NCI-H1105 treated with DMSO at 0.1 percent for 48 hours (cell line): Measurements from ENCODE around the gene C16orf86.
"Not testable (repeated sequence)": the region's sequence is repeated elsewhere in the genome, so short reads cannot be mapped to it uniquely, and the experiment has no call there.

Experiments used
- DNase-seq: peaks from one replicate; lab custom pipeline; 2025; lab: John Stamatoyannopoulos, UW

The C16orf86 gene

DNA sequence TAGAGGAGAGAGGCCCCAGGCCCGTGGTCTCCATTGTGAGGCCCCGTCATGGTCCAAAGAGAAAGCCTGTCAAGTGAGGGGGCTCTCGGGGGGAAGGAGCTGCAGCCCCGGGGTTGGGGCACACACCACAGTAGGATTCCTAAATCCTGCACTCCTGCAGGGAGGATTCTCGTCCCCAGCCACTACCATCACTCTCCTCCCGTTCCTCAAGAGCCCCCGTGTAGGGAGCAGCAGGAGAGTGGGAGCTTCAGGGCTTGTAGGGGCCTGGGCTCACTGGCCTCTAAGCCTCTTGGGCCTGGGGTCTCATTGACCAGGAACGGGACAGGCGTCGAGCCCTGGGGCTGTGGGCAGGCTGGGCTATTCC is 821 bp downstream of the C16orf86 start:
- no peak for DNase-seq

GRCh38 chr16:67667817-67668494 is 1.3 kb downstream of the C16orf86 start:
- peak; percentile 62 for DNase-seq

GRCh38 chr16:67668495-67669157 is 2.0 kb downstream of the C16orf86 start:
- no peak for DNase-seq

- no peak for DNase-seq
Measured at GRCh38 chr16:67669499-67670101, 3.0 kb downstream of the C16orf86 start.

DNA sequence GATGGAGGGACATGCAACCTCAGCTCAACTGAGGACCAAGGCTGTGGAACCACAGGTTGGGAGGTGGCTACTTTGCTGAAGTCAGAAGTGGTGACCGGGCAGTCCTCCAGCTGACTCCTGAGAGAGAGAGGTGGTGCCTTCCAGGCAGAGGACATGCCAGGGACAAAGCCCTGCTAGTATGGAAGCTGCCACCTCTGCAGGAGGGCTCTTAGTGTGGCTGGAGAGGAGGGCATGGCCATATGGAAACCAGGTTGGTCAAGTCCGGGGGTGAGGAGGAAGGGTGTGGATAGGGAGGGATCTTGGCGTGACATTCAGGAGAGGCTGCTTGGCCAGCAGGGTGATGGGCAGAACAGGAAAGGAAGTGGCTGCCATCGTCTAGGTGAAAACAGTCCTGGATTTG is 5.7 kb downstream of the C16orf86 start:
- no peak for DNase-seq

DNA sequence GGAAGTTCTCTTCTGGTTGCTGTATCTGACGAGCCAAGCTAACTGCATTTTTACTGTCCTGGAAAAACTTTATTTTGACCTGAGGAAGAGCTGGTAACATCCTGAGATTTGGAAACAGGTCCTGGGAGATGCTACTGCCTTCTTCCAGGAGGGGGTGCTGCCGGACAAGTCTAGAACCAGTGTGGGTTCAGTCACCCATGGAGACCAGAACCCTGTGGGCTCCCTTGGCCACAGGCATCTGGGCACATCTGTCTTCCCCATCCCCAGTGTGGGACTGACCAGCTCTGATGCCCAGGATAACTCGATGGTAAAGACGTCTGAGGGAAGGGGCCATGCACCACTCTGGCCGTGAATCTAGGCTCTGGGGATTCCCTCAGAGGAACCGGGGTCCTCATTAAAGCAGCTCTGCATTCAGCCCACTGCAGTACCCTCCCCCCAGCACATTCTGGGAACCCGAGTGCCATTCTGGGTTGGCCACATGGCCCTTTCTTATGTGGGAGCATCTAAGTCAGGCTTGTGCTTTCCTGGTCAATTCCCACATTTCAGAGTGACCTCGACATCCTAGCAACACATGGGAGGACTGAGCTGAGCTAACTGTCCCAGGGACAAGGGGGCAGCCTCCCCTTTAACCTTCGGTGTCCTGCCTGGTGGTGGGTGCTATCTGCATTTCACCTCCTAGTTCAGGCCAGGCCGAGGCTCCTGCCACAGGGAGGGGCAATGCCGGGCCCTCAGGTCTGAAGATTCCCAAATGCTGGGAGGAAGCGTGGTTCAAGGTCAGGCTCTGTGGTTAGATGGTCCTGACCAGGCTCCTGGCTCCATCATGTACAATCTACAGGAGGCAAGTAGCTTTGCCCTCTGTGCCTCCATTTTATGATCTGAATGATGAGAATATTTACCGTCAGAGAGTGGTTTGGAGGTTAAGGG is 6.4 kb downstream of the C16orf86 start:
- DNase-seq, result no peak

GRCh38 chr16:67673712-67674580 is 7.3 kb downstream of the C16orf86 start:
- peak; percentile 28 for DNase-seq

GRCh38 chr16:67674851-67675578 is 8.4 kb downstream of the C16orf86 start:
- no peak for DNase-seq

- no peak for DNase-seq
Measured at GRCh38 chr16:67675579-67675935, 8.9 kb downstream of the C16orf86 start.

GRCh38 chr16:67675999-67676398 is 9.4 kb downstream of the C16orf86 start:
- no peak for DNase-seq

DNA sequence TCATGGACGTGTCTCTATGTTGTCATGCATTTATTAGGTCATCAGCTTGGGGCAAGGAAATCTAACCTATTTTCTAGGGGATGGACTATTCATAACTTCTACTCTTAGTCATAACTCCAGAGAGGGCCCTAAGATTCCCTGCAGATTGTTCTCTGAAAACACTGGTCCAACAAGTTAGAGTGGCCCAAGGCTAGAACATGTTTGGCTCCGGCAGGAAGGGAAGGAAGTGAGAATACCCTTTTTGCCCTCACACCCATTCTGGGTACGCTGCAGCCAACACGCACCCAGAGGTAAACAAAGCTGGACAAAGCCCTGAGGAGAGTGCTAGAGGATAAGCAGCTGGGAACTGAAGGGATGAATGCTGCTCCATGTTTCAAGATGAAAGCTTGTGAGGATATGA is 9.9 kb downstream of the C16orf86 start:
- no peak for DNase-seq

GRCh38 chr16:67676939-67677338 is 10.3 kb downstream of the C16orf86 start:
- DNase-seq, result no peak

GRCh38 chr16:67677712-67678111 is 11.1 kb downstream of the C16orf86 start:
- no peak for DNase-seq

GRCh38 chr16:67678354-67679023 is 11.9 kb downstream of the C16orf86 start:
- no peak for DNase-seq

DNA sequence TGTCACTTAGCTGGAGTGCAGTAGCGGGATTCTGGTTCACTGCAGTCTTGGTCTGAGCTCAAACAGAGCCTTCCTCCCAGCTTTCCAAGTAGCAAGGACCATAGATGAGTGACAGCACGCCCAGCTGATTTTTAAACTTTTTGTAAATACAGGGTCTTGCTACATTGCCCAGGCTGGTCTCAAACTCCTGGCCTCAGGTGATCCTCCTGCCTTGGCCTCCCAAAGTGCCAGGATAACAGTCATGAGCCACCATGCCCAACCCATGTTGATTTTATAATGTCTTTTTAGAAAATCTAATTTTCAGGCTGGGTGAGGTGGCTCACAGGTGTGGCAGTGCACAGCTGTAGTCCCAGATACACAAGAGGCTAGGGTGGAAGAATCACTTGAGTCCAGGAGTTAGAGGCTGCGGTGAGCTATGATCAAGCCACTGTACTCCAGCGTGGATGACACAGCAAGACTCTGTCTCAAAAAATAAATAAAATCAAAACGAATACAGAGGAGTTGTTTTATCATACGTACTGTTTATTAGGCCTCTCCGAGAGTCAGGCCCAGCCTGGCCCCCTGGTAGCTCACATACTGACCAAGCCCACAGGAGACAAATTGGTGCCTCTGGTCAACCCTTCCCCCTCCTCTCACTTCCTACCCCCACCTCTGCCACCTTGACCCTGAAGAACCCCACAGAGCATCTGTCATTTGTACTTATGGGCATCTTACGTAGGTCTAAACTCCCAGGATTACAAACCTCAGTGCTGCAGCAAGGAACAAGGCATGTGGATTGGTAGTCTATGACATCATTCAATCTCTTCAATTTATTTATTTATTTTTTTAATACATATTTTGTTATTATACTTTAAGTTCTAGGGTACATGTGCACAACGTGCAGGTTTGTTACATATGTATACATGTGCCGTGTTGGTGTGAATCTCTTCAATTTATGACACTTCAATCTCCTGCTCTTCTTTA is 13.6 kb downstream of the C16orf86 start:
- no peak for DNase-seq

- DNase-seq, result no peak
Measured at GRCh38 chr16:67683767-67684166, 17.2 kb downstream of the C16orf86 start.

- no peak for DNase-seq
Measured at GRCh38 chr16:67685388-67686112, 18.9 kb downstream of the C16orf86 start.

DNA sequence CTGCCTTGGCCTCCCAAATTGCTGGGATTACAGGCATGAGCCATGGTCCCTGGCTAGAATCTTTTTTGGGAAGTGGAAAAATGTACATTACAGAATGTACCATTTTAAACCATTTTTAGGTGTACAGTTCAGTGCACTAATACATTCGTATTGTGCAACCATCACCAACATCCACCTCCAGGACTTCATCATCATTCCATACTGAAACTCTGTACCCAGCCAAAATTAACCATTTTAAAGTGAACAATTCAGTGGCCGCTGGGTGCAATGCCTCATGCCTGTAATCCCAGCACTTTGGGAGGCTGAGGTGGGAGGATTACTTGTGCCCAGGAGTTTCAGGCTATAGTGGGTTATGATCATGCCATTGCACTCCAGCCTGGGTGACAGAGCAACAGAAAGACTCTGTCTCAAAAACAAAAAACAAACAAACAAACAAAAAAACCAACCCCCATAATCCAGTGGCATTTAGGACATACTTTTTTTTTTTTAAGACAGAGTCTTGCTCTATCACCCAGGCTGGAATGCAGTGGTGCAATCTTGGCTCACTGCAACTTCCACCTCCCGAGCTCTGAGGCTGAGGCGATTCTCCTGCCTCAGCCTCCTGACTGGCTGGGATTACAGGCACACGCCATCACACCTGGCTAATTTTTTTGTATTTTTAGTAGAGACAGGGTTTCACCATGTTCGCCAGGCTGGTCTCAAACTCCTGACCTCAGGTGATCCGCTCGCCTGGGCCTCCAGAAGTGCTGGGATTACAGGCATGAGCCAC is 27.1 kb downstream of the C16orf86 start:
- DNase-seq, result not testable (repeated sequence)
